Endothelial cell (in vitro differentiated cells): Measurements from ENCODE around the gene CYTH2. TPM values are rescaled to one million over a fixed set of nuclear protein-coding genes. Genes with fewer than 3 reads are reported as not detected.

Experiments
- DNase-seq: peaks from one replicate; pipeline ENCODE4 v3.0.0; 2021; ENCODE audit warnings: low spot score
- H3K27ac Mint-ChIP-seq: one replicate; pipeline ENCODE4 v1.8.0; 2021; ENCODE audit warnings: mixed read lengths, inconsistent platforms; ENCODE audit not compliant: unreplicated experiment
- H3K27me3 Mint-ChIP-seq: one replicate; pipeline ENCODE4 v1.8.0; 2021; ENCODE audit warnings: mild to moderate bottlenecking, moderate library complexity, mixed read lengths, inconsistent platforms; ENCODE audit not compliant: unreplicated experiment
- H3K36me3 Mint-ChIP-seq: one replicate; pipeline ENCODE4 v1.8.0; 2021; ENCODE audit warnings: mild to moderate bottlenecking, low read depth, mixed read lengths, inconsistent platforms; ENCODE audit not compliant: unreplicated experiment
- H3K4me1 Mint-ChIP-seq: one replicate; pipeline ENCODE4 v1.8.0; 2021; ENCODE audit warnings: mild to moderate bottlenecking, mixed read lengths, inconsistent platforms; ENCODE audit not compliant: unreplicated experiment
- H3K4me3 Mint-ChIP-seq: one replicate; pipeline ENCODE4 v1.8.0; 2021; ENCODE audit warnings: mild to moderate bottlenecking, mixed read lengths, inconsistent platforms; ENCODE audit not compliant: unreplicated experiment
- H3K9me3 Mint-ChIP-seq: one replicate; pipeline ENCODE4 v1.8.0; 2021; ENCODE audit warnings: mixed read lengths, inconsistent platforms; ENCODE audit not compliant: unreplicated experiment
- CTCF ChIP-seq: fragments of 200-600 bp; sonication (generic); IDR thresholded peaks from one replicate; pipeline ENCODE4 v1.5.0; 2021; ENCODE audit warnings: antibody characterized with exemption; ENCODE audit not compliant: unreplicated experiment
- total RNA-seq: library from RNA; stranded (reverse); fragmentation: NEBNext Ultra II Directional; extraction: Animal tissue kit (Norgen Biotek cat#: 25700); gene quantifications from one replicate; pipeline ENCODE4 v1.2.1, GENCODE V29; 2021; ENCODE audit not compliant: unreplicated experiment

Gene CYTH2
- total RNA-seq, 1 donor from 2014 or later, result 165 TPM

GRCh38 chr19:48433337-48433736, 35.8 kb upstream of the CYTH2 start:
- no peak for TF ChIP-seq CTCF
- H3K36me3 Mint-ChIP-seq, result peaks cover 16% of the 10 kb centered on the region
- H3K4me1 Mint-ChIP-seq, result no peaks in the 10 kb centered on the region
- no peaks in the 10 kb centered on the region for H3K9me3 Mint-ChIP-seq
- no peak overlapping the region for H3K27ac Mint-ChIP-seq
- DNase-seq, result no peak
- H3K4me3 Mint-ChIP-seq, result no peak overlapping the region
- H3K27me3 Mint-ChIP-seq, result peaks cover 4% of the 10 kb centered on the region

- H3K27ac Mint-ChIP-seq, result no peak overlapping the region
- H3K27me3 Mint-ChIP-seq, result peaks cover 9% of the 10 kb centered on the region
- H3K4me3 Mint-ChIP-seq, result no peak overlapping the region
- H3K4me1 Mint-ChIP-seq, result no peaks in the 10 kb centered on the region
- DNase-seq, result no peak
- no peaks in the 10 kb centered on the region for H3K9me3 Mint-ChIP-seq
- peaks cover 16% of the 10 kb centered on the region for H3K36me3 Mint-ChIP-seq
- no peak for TF ChIP-seq CTCF
Observed at GRCh38 chr19:48436586-48436985, 32.6 kb upstream of the CYTH2 start.

GRCh38 chr19:48441360-48442050, 27.7 kb upstream of the CYTH2 start:
- no peaks in the 10 kb centered on the region for H3K9me3 Mint-ChIP-seq
- DNase-seq, result no peak
- peak overlapping the region; percentile 37 for H3K4me3 Mint-ChIP-seq
- peaks cover 15% of the 10 kb centered on the region for H3K4me1 Mint-ChIP-seq
- peaks cover 10% of the 10 kb centered on the region for H3K36me3 Mint-ChIP-seq
- no peak for TF ChIP-seq CTCF
- H3K27ac Mint-ChIP-seq, result peak overlapping the region; percentile 57
- H3K27me3 Mint-ChIP-seq, result peaks cover 21% of the 10 kb centered on the region

- H3K4me1 Mint-ChIP-seq, result peaks cover 16% of the 10 kb centered on the region
- no peak overlapping the region for H3K27ac Mint-ChIP-seq
- peaks cover 21% of the 10 kb centered on the region for H3K27me3 Mint-ChIP-seq
- TF ChIP-seq CTCF, result no peak
- H3K36me3 Mint-ChIP-seq, result peaks cover 10% of the 10 kb centered on the region
- DNase-seq, result no peak
- H3K4me3 Mint-ChIP-seq, result no peak overlapping the region
- H3K9me3 Mint-ChIP-seq, result no peaks in the 10 kb centered on the region
Observed at GRCh38 chr19:48442116-48443035, 26.8 kb upstream of the CYTH2 start.

- H3K4me1 Mint-ChIP-seq, result peaks cover 16% of the 10 kb centered on the region
- TF ChIP-seq CTCF, result no peak
- H3K9me3 Mint-ChIP-seq, result no peaks in the 10 kb centered on the region
- no peak for DNase-seq
- H3K27me3 Mint-ChIP-seq, result peaks cover 19% of the 10 kb centered on the region
- H3K36me3 Mint-ChIP-seq, result peaks cover 12% of the 10 kb centered on the region
- no peak overlapping the region for H3K4me3 Mint-ChIP-seq
- H3K27ac Mint-ChIP-seq, result no peak overlapping the region
Observed at GRCh38 chr19:48443256-48443655, 25.9 kb upstream of the CYTH2 start.
